ENCODE data around the gene TPRG1.

GRCh38 chr3:189143771-189144170, 28.0 kb upstream of the TPRG1 start:
- no peak for TF ChIP-seq POLR2A (IDR thresholded peaks at IDR 0.05)
- TF ChIP-seq EP300 (IDR thresholded peaks at IDR 0.05): no peak
- TF ChIP-seq CTCF (IDR thresholded peaks at IDR 0.05): no peak
